ENCODE results near the gene PALLD.

Gene PALLD

GRCh38 chr4:168515222-168516011 is 18.6 kb downstream of the PALLD start:
- TF ChIP-seq, protein P1, sequence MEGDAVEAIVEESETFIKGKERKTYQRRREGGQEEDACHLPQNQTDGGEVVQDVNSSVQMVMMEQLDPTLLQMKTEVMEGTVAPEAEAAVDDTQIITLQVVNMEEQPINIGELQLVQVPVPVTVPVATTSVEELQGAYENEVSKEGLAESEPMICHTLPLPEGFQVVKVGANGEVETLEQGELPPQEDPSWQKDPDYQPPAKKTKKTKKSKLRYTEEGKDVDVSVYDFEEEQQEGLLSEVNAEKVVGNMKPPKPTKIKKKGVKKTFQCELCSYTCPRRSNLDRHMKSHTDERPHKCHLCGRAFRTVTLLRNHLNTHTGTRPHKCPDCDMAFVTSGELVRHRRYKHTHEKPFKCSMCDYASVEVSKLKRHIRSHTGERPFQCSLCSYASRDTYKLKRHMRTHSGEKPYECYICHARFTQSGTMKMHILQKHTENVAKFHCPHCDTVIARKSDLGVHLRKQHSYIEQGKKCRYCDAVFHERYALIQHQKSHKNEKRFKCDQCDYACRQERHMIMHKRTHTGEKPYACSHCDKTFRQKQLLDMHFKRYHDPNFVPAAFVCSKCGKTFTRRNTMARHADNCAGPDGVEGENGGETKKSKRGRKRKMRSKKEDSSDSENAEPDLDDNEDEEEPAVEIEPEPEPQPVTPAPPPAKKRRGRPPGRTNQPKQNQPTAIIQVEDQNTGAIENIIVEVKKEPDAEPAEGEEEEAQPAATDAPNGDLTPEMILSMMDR (conservative IDR thresholded peaks at IDR 0.05; ENCODE audit: low read depth, low read length) = no peak
- no peak overlapping the region for H3K4me3 ChIP-seq (ENCODE audit: low read depth, low read length)
- DNase-seq (ENCODE audit: low read depth) = no peak

- no peak for DNase-seq (ENCODE audit: low read depth)
- H3K4me3 ChIP-seq (ENCODE audit: low read depth, low read length) = no peak overlapping the region
- TF ChIP-seq, protein P1 (conservative IDR thresholded peaks at IDR 0.05; ENCODE audit: low read depth, low read length) = no peak
These were observed 20.0 kb downstream of the PALLD start for GRCh38 chr4:168516841-168517240.

DNA sequence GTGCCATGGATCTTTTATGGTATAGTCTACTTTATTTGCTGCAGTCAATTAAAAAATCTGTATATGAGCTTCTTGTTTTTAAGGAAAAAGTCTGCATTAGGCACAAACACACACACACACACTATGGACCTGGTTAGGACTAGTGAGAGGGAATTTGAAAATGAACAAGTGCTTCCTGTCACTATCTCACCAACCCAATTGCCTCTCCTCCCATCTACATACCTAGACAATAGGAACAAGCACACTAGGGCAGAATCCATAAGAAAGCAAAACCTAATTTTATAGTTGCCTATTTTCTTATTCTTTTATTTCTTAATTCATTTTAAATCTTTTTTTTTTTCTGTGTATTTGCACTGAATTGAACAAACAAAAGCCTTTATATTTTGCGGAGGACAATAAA is 22.7 kb downstream of the PALLD start:
- TF ChIP-seq, protein P1 (conservative IDR thresholded peaks at IDR 0.05; ENCODE audit: low read depth, low read length) = no peak
- no peak overlapping the region for H3K4me3 ChIP-seq (ENCODE audit: low read depth, low read length)
- DNase-seq (ENCODE audit: low read depth) = no peak

GRCh38 chr4:168521721-168522120 is 24.9 kb downstream of the PALLD start:
- H3K4me3 ChIP-seq (ENCODE audit: low read depth, low read length) = no peak overlapping the region
- no peak for DNase-seq (ENCODE audit: low read depth)
- TF ChIP-seq, protein P1 (conservative IDR thresholded peaks at IDR 0.05; ENCODE audit: low read depth, low read length) = no peak

GRCh38 chr4:168522356-168522755 is 25.5 kb downstream of the PALLD start:
- no peak for DNase-seq (ENCODE audit: low read depth)
- H3K4me3 ChIP-seq (ENCODE audit: low read depth, low read length) = no peak overlapping the region
- TF ChIP-seq, protein P1 (conservative IDR thresholded peaks at IDR 0.05; ENCODE audit: low read depth, low read length) = no peak

DNA sequence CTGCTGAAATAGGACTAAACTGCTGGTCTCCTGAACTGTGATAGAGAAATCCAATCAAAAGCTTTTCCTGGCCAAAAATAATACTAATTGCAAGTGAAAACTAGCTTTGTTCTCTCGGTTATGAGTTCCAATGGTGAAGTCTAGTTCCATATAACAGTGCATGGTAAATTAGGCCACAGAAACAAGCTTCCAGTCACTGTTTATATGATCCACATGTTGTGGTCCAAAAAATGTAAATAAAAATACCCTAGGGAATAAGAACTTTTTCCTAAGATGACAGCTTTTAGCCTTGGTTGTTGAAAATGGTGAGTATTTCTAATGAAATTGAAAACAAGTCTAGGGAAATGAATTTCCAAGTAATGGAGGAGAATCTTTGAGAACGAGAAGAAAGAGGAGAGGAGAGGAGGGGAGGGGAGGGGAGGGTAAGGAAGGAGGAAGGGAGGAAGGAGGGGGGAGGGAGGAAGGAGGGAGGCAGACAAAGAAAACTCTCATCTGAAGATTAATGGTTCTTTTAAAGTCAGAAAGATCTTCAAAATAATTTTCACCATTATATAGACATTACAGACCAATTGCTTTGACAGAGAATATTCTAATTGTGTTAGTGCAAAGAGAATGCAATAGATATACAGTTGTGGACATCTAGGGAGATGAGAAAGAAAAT is 26.1 kb downstream of the PALLD start:
- DNase-seq (ENCODE audit: low read depth) = no peak
- TF ChIP-seq, protein P1 (conservative IDR thresholded peaks at IDR 0.05; ENCODE audit: low read depth, low read length) = no peak
- no peak overlapping the region for H3K4me3 ChIP-seq (ENCODE audit: low read depth, low read length)

All from choroid plexus epithelial cell (primary cell).